SU-DHL-6 (cell line): Measurements from ENCODE around the gene SUSD4.

Experiments used
- EZH2phosphoT487 ChIP-seq: fragments of 200-600 bp; sonication (generic), shearing (Covaris generic); conservative IDR thresholded peaks from 2 replicates; pipeline ENCODE4 v1.6.1; 2018; ENCODE audit warnings: mild to moderate bottlenecking, antibody characterized with exemption, low read length, moderate library complexity, mixed read lengths
- TF ChIP-seq, protein P1 (sequence below): fragments of 200-600 bp; sonication (generic); IDR thresholded peaks from one replicate; pipeline ENCODE4 v1.5.1; 2017; ENCODE audit warnings: antibody characterized with exemption, mild to moderate bottlenecking, low read length, moderate library complexity; ENCODE audit not compliant: insufficient read depth, poor library complexity, severe bottlenecking

DNA sequence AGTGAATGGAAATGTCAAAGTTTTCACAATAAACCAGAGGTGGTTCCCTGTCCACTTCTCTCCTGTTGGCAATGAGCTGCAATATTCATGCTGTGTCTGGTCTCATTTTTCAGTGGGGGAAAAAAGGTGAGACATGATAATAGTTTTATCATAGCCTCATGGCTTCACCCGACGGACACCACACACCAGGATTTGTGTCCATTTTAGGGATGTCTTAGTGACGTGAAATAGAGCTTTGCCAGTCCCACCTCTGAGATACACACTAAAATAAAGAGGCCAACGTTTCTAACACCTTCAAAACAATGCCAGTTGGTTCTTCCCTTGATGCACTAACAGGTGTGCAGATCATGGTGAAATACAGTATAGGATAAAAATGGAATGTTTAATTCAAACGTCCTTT, 129.4 kb downstream of the SUSD4 start:
- no peak for TF ChIP-seq EZH2phosphoT487
- TF ChIP-seq, protein P1, sequence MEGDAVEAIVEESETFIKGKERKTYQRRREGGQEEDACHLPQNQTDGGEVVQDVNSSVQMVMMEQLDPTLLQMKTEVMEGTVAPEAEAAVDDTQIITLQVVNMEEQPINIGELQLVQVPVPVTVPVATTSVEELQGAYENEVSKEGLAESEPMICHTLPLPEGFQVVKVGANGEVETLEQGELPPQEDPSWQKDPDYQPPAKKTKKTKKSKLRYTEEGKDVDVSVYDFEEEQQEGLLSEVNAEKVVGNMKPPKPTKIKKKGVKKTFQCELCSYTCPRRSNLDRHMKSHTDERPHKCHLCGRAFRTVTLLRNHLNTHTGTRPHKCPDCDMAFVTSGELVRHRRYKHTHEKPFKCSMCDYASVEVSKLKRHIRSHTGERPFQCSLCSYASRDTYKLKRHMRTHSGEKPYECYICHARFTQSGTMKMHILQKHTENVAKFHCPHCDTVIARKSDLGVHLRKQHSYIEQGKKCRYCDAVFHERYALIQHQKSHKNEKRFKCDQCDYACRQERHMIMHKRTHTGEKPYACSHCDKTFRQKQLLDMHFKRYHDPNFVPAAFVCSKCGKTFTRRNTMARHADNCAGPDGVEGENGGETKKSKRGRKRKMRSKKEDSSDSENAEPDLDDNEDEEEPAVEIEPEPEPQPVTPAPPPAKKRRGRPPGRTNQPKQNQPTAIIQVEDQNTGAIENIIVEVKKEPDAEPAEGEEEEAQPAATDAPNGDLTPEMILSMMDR: no peak
